ENCODE data around the gene RND2. TPM values are rescaled to one million over a fixed set of nuclear protein-coding genes. Genes with fewer than 3 reads are reported as not detected.

Gene RND2
- total and polyA plus RNA-seq, 2 of the 13 experiments (the other 11 are each of a cell fraction or from before 2014, with no cell fraction given): 0.05 to 0.11 TPM

DNA sequence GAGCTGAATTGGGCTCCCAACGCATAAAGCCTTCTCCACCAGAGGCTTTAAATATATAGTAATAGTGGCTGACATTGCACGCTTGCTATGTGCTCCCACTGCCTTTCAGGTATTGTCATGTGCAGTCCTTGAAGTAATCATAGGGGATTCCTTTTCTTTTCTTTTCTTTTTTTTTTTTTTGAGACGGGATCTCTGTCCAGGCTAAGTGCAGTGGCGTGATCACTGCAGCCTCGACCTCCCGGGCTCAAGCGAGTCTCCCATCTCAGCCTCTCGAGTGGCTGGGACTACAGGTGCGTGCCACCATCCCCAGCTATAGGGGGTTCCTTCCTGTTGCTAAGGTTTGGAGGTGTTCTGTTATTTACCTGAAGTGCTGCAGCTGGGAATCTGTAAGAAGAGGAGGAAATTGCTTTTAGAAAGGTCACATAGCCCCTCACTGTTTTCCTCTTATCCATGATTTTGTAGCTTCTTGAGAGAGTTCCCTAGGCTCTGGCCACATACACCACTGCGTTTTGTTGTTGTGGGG, 26.0 kb upstream of the RND2 start (continued):
- TF ChIP-seq, protein P1, sequence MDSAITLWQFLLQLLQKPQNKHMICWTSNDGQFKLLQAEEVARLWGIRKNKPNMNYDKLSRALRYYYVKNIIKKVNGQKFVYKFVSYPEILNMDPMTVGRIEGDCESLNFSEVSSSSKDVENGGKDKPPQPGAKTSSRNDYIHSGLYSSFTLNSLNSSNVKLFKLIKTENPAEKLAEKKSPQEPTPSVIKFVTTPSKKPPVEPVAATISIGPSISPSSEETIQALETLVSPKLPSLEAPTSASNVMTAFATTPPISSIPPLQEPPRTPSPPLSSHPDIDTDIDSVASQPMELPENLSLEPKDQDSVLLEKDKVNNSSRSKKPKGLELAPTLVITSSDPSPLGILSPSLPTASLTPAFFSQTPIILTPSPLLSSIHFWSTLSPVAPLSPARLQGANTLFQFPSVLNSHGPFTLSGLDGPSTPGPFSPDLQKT (CRISPR knock-in tag; IDR thresholded peaks at IDR 0.05; ENCODE audit: borderline replicate concordance): no peak
- 0 out of 2 replicates have a peak, but pooled peaks have one; percentile 68 for TF ChIP-seq DNMT3B (CRISPR knock-in tag; conservative IDR thresholded peaks at IDR 0.05)
- TF ChIP-seq ZNF207 (IDR thresholded peaks at IDR 0.05; ENCODE audit: borderline replicate concordance): no peak
- TF ChIP-seq NFKBIZ (CRISPR knock-in tag; IDR thresholded peaks at IDR 0.05): no peak
- no peak for TF ChIP-seq ZNF557 (CRISPR knock-in tag; IDR thresholded peaks at IDR 0.05)
- 0 out of 2 replicates have a peak, but pooled peaks have one; percentile 51 for TF ChIP-seq ZSCAN30 (CRISPR knock-in tag; IDR thresholded peaks at IDR 0.05)
- no peak for TF ChIP-seq YEATS4 (CRISPR knock-in tag; IDR thresholded peaks at IDR 0.05; ENCODE audit: borderline replicate concordance)
- TF ChIP-seq ZNF10 (CRISPR knock-in tag; IDR thresholded peaks at IDR 0.05; ENCODE audit: borderline replicate concordance, low read depth): no peak
- TF ChIP-seq ZNF44 (CRISPR knock-in tag; IDR thresholded peaks at IDR 0.05): 0 out of 2 replicates have a peak, but pooled peaks have one; percentile 0
- TF ChIP-seq ZNF124 (CRISPR knock-in tag; IDR thresholded peaks at IDR 0.05): no peak
- no peak for TF ChIP-seq NONO (IDR thresholded peaks at IDR 0.05)
- no peak for TF ChIP-seq NONO (CRISPR knock-in tag; conservative IDR thresholded peaks at IDR 0.05)
- TF ChIP-seq, protein P2, sequence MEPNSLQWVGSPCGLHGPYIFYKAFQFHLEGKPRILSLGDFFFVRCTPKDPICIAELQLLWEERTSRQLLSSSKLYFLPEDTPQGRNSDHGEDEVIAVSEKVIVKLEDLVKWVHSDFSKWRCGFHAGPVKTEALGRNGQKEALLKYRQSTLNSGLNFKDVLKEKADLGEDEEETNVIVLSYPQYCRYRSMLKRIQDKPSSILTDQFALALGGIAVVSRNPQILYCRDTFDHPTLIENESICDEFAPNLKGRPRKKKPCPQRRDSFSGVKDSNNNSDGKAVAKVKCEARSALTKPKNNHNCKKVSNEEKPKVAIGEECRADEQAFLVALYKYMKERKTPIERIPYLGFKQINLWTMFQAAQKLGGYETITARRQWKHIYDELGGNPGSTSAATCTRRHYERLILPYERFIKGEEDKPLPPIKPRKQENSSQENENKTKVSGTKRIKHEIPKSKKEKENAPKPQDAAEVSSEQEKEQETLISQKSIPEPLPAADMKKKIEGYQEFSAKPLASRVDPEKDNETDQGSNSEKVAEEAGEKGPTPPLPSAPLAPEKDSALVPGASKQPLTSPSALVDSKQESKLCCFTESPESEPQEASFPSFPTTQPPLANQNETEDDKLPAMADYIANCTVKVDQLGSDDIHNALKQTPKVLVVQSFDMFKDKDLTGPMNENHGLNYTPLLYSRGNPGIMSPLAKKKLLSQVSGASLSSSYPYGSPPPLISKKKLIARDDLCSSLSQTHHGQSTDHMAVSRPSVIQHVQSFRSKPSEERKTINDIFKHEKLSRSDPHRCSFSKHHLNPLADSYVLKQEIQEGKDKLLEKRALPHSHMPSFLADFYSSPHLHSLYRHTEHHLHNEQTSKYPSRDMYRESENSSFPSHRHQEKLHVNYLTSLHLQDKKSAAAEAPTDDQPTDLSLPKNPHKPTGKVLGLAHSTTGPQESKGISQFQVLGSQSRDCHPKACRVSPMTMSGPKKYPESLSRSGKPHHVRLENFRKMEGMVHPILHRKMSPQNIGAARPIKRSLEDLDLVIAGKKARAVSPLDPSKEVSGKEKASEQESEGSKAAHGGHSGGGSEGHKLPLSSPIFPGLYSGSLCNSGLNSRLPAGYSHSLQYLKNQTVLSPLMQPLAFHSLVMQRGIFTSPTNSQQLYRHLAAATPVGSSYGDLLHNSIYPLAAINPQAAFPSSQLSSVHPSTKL (CRISPR knock-in tag; IDR thresholded peaks at IDR 0.05): no peak
- TF ChIP-seq, protein P3, sequence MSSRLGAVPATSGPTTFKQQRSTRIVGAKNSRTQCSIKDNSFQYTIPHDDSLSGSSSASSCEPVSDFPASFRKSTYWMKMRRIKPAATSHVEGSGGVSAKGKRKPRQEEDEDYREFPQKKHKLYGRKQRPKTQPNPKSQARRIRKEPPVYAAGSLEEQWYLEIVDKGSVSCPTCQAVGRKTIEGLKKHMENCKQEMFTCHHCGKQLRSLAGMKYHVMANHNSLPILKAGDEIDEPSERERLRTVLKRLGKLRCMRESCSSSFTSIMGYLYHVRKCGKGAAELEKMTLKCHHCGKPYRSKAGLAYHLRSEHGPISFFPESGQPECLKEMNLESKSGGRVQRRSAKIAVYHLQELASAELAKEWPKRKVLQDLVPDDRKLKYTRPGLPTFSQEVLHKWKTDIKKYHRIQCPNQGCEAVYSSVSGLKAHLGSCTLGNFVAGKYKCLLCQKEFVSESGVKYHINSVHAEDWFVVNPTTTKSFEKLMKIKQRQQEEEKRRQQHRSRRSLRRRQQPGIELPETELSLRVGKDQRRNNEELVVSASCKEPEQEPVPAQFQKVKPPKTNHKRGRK (CRISPR knock-in tag; IDR thresholded peaks at IDR 0.05): no peak
- no peak for TF ChIP-seq ZMYM2 (CRISPR knock-in tag; IDR thresholded peaks at IDR 0.05)
- TF ChIP-seq ATRX (CRISPR knock-in tag; IDR thresholded peaks at IDR 0.05; ENCODE audit: borderline replicate concordance): no peak
- no peak for TF ChIP-seq SYNCRIP (IDR thresholded peaks at IDR 0.05; ENCODE audit: insufficient read depth, low read depth, low read length)
- TF ChIP-seq CCAR2 (optimal IDR thresholded peaks at IDR 0.05; ENCODE audit: low read depth, low read length): no peak
- 0 out of 2 replicates have a peak, but pooled peaks have one; percentile 60 for TF ChIP-seq ZNF615 (CRISPR knock-in tag; IDR thresholded peaks at IDR 0.05; ENCODE audit: borderline replicate concordance)
- TF ChIP-seq, protein P4, sequence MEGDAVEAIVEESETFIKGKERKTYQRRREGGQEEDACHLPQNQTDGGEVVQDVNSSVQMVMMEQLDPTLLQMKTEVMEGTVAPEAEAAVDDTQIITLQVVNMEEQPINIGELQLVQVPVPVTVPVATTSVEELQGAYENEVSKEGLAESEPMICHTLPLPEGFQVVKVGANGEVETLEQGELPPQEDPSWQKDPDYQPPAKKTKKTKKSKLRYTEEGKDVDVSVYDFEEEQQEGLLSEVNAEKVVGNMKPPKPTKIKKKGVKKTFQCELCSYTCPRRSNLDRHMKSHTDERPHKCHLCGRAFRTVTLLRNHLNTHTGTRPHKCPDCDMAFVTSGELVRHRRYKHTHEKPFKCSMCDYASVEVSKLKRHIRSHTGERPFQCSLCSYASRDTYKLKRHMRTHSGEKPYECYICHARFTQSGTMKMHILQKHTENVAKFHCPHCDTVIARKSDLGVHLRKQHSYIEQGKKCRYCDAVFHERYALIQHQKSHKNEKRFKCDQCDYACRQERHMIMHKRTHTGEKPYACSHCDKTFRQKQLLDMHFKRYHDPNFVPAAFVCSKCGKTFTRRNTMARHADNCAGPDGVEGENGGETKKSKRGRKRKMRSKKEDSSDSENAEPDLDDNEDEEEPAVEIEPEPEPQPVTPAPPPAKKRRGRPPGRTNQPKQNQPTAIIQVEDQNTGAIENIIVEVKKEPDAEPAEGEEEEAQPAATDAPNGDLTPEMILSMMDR (CRISPR knock-in tag; IDR thresholded peaks at IDR 0.05): no peak
- no peak for TF ChIP-seq ZNF816 (CRISPR knock-in tag; IDR thresholded peaks at IDR 0.05; ENCODE audit: borderline replicate concordance)
- no peak for TF ChIP-seq LCORL (IDR thresholded peaks at IDR 0.05)
- no peak for TF ChIP-seq LCORL (CRISPR knock-in tag; IDR thresholded peaks at IDR 0.05)

All from HepG2 (cell line).